OCI-LY3 (cell line): ENCODE measurements around the gene MAML1.
A peak's percentile ranks its signal among the peaks of the same experiment; 100 is the strongest.

Source experiments
- H2AFZ ChIP-seq: fragments of 200-600, 300-600 bp; shearing (Covaris generic); 2 replicates; pipeline ENCODE4 v1.6.0; 2014; ENCODE audit warnings: antibody characterized with exemption, low read depth, low read length
- H3K27ac ChIP-seq: fragments of 200-600, 300-600 bp; sonication (generic); 2 replicates; pipeline ENCODE4 v1.5.1; 2014; ENCODE audit warnings: mild to moderate bottlenecking, low read length, moderate library complexity, mixed read lengths
- H3K27me3 ChIP-seq: fragments of 200-600, 300-600 bp; sonication (generic); 2 replicates; pipeline ENCODE4 v1.6.1; 2014; ENCODE audit warnings: low read depth, low read length, mixed read lengths
- H3K36me3 ChIP-seq: fragments of 200-600, 300-600 bp; sonication (generic); replicated peaks from 2 replicates; pipeline ENCODE3; 2014; ENCODE audit warnings: low read depth, low read length, mixed read lengths
- H3K4me1 ChIP-seq: fragments of 300-600, 200-600 bp; sonication (generic); 2 replicates; pipeline ENCODE4 v1.6.1; 2014; ENCODE audit warnings: low read length, mixed read lengths
- H3K4me2 ChIP-seq: fragments of 200-600, 300-600 bp; sonication (generic); 2 replicates; pipeline ENCODE4 v1.6.1; 2014; ENCODE audit warnings: low read length, mixed read lengths
- H3K4me3 ChIP-seq: fragments of 300-600, 200-600 bp; sonication (generic); 2 replicates; pipeline ENCODE4 v1.5.1; 2014; ENCODE audit warnings: antibody characterized with exemption, mild to moderate bottlenecking, low read length, moderate library complexity
- H3K79me2 ChIP-seq: fragments of 300-600, 200-600 bp; shearing (Covaris generic); 2 replicates; pipeline ENCODE4 v1.6.1; 2014; ENCODE audit warnings: mild to moderate bottlenecking, low read length, mixed read lengths
- H3K9ac ChIP-seq: fragments of 300-600, 200-600 bp; shearing (Covaris generic); 2 replicates; pipeline ENCODE4 v1.6.0; 2014; ENCODE audit warnings: mild to moderate bottlenecking, low read length, moderate library complexity
- H3K9me3 ChIP-seq: fragments of 200-600, 300-600 bp; shearing (Covaris generic); 2 replicates; pipeline ENCODE4 v1.6.1; 2014; ENCODE audit warnings: low read length, mixed read lengths; ENCODE audit not compliant: insufficient read depth
- H4K20me1 ChIP-seq: fragments of 200-600, 300-600 bp; sonication (generic); 2 replicates; pipeline ENCODE4 v1.6.1; 2016; ENCODE audit warnings: low read length, mixed read lengths; ENCODE audit not compliant: insufficient read depth
- EZH2phosphoT487 ChIP-seq: fragments of 200-600 bp; shearing (Covaris generic); IDR thresholded peaks from 2 replicates; pipeline ENCODE4 v1.6.1; 2018; ENCODE audit warnings: antibody characterized with exemption, mixed run types, low read depth
- TF ChIP-seq, protein P1 (sequence below): fragments of 200-600, 300-600 bp; sonication (generic); IDR thresholded peaks from 2 replicates; pipeline ENCODE4 v1.5.1; 2014; ENCODE audit warnings: antibody characterized with exemption, low read length, low read depth

MAML1 gene

DNA sequence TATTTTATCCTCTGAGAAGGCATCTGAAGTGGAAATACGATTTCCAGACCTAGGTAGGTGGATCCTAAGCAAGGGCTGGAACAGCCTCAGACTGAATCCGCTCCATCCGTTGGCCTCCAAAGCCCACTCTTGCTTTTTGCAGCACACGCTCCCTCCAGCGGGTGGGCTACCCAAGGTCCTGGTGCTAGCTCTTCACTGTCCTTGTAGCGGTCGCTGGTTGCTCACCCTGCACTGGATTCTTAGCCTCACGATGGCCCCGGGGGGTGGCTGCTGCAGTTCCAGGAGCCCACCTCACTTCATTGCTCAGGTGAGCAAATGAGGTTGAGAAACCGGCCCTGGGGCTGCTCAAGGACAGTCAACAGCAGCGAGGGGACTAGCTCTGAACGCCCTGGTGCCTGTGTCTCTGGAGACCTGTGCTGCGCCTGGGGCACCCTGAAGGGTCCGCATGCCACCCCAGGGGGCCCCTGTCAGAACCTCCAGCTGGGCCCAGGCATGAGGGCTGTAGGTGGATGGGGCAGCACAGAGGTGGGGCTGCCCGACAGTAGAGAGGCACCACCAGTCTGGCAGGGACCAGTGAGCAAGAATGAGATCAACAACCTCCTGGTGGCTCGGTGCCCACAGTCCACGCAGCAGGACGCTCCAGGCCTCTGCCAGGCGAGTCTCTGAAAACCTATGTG, 69.7 kb downstream of the MAML1 start:
- Histone ChIP-seq H3K9me3 (no peaks in the 10 kb centered on the region), H3K36me3 (peaks cover 21% of the 10 kb centered on the region), H3K9ac (no peak overlapping the region), H3K4me1 (peaks cover 19% of the 10 kb centered on the region), H3K4me3 (no peak overlapping the region), H3K27ac (no peak overlapping the region), H3K79me2 (peaks cover 33% of the 10 kb centered on the region), H3K27me3 (no peaks in the 10 kb centered on the region), H2AFZ (no peak overlapping the region), H3K4me2 (no peak overlapping the region), H4K20me1 (peaks cover 16% of the 10 kb centered on the region)
- TF ChIP-seq, protein P1, sequence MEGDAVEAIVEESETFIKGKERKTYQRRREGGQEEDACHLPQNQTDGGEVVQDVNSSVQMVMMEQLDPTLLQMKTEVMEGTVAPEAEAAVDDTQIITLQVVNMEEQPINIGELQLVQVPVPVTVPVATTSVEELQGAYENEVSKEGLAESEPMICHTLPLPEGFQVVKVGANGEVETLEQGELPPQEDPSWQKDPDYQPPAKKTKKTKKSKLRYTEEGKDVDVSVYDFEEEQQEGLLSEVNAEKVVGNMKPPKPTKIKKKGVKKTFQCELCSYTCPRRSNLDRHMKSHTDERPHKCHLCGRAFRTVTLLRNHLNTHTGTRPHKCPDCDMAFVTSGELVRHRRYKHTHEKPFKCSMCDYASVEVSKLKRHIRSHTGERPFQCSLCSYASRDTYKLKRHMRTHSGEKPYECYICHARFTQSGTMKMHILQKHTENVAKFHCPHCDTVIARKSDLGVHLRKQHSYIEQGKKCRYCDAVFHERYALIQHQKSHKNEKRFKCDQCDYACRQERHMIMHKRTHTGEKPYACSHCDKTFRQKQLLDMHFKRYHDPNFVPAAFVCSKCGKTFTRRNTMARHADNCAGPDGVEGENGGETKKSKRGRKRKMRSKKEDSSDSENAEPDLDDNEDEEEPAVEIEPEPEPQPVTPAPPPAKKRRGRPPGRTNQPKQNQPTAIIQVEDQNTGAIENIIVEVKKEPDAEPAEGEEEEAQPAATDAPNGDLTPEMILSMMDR, result no peak
- no peak for TF ChIP-seq EZH2phosphoT487

DNA sequence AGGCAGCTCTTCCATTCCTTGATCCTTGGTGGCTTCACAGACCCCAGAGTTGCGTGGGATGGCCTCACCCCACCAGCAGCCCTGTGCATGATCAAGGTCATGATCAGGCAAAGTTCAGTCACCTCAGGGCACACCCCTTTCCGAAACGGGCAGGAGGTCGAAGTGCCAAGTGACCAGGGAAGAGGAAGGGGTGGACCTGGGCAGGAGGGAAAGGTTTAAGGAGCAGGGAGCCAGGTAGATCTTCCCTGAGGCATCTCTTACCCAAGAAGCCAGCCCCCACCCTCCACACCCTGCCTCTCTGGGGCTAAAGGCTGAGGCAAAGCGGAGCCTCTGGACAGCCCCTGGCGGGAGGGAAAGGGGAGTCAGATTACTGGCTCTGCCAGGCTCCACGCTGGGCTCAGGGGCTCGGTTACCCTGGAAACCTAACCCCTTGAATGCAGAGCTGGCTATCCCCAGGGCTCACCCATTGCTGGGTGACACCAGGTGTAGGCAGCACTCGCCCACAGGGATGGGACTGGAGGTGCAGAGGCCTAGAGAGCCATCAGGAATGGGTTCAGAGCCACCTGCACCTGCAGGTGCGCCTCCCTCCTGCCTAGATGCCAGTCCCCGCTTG, 70.4 kb downstream of the MAML1 start:
- Histone ChIP-seq H3K36me3 (peaks cover 17% of the 10 kb centered on the region), H3K79me2 (peaks cover 40% of the 10 kb centered on the region), H3K27me3 (no peaks in the 10 kb centered on the region), H2AFZ (no peak overlapping the region), H4K20me1 (peaks cover 16% of the 10 kb centered on the region), H3K4me1 (peaks cover 23% of the 10 kb centered on the region), H3K4me2 (no peak overlapping the region), H3K4me3 (no peak overlapping the region), H3K27ac (no peak overlapping the region), H3K9me3 (no peaks in the 10 kb centered on the region), H3K9ac (no peak overlapping the region)
- TF ChIP-seq EZH2phosphoT487, result no peak
- TF ChIP-seq, protein P1, result no peak

DNA sequence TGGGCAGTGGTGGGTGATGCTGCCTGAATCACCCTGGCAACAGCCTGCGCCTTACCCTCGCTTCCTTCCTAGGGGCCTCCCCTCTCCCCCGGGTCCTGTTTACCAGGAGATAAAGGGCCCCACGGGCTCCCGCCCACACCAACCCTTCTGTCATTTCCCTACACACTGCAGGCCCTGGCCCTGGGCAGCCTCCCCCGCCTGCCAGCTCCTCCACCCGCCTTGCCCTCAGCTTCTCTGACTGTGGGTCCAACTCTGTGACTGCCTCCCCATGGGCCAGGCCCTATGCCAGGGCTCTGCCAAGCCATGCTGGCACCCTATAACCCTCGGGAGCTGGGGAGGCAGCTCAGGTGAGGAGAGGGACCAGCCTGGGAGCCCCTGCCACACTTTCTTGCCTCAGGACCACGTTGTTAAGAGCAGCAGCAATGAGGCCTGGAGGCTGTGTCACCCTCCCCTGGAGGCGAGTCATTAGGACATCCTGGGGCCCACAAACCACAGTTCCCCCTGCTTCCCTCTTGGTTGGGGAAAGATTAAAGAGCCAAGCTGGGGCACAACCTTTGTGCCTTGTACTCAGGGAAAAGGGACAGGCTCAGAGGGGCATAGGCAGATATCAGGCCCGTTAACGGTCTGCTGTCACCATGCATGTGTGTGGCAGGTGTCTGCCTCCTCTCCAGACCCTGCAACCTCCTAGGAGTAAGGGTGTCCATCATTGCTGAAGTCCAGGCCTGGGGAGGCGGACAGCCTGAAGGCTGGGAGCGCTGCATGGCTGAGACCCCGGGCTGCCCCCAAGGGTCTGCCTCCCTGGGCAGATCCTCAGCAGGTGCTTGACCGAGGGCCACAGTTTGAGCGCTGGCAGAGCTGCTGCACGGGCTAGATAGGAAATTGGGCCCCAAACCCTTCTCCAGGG, 71.3 kb downstream of the MAML1 start:
- Histone ChIP-seq H3K79me2 (peaks cover 46% of the 10 kb centered on the region), H3K9ac (no peak overlapping the region), H3K4me1 (peaks cover 28% of the 10 kb centered on the region), H3K9me3 (no peaks in the 10 kb centered on the region), H4K20me1 (peaks cover 16% of the 10 kb centered on the region), H2AFZ (no peak overlapping the region), H3K27ac (no peak overlapping the region), H3K4me3 (no peak overlapping the region), H3K36me3 (peaks cover 10% of the 10 kb centered on the region), H3K27me3 (no peaks in the 10 kb centered on the region), H3K4me2 (no peak overlapping the region)
- TF ChIP-seq, protein P1, result no peak
- TF ChIP-seq EZH2phosphoT487, result no peak

- Histone ChIP-seq H3K9me3 (no peaks in the 10 kb centered on the region), H3K36me3 (peaks cover 4% of the 10 kb centered on the region), H3K9ac (peak overlapping the region; percentile 94; the same call in 1 of the 2 replicates), H3K27me3 (no peaks in the 10 kb centered on the region), H3K4me3 (peak overlapping the region; percentile 97), H4K20me1 (peaks cover 16% of the 10 kb centered on the region), H3K79me2 (peaks cover 46% of the 10 kb centered on the region), H3K4me1 (peaks cover 28% of the 10 kb centered on the region), H2AFZ (no peak overlapping the region), H3K4me2 (peak overlapping the region; percentile 86), H3K27ac (no peak overlapping the region)
- TF ChIP-seq EZH2phosphoT487, result no peak
- TF ChIP-seq, protein P1, result no peak
Observed at GRCh38 chr5:179804555-179804947, 71.9 kb downstream of the MAML1 start.
